Measurements from ENCODE around the gene UQCRC1.

- TF ChIP-seq CTCF (conservative IDR thresholded peaks at IDR 0.05 in 1 of 2, IDR thresholded peaks at IDR 0.05 in 1 of 2; ENCODE audit: low read depth in 1 of 2, low read length in 2 of 2) (no peak), EZH2 (IDR thresholded peaks at IDR 0.05; ENCODE audit: low read length, missing control alignments) (no peak)
These were observed 45.6 kb upstream of the UQCRC1 start for GRCh38 chr3:48655063-48655462.
